Measurements from ENCODE around the gene PCSK6.
"Not testable (repeated sequence)": the region's sequence is repeated elsewhere in the genome, so short reads cannot be mapped to it uniquely, and the experiment has no call there.

The PCSK6 gene

GRCh38 chr15:101458908-101459578 lies 30.5 kb downstream of the PCSK6 start:
- no peak for DNase-seq

DNA sequence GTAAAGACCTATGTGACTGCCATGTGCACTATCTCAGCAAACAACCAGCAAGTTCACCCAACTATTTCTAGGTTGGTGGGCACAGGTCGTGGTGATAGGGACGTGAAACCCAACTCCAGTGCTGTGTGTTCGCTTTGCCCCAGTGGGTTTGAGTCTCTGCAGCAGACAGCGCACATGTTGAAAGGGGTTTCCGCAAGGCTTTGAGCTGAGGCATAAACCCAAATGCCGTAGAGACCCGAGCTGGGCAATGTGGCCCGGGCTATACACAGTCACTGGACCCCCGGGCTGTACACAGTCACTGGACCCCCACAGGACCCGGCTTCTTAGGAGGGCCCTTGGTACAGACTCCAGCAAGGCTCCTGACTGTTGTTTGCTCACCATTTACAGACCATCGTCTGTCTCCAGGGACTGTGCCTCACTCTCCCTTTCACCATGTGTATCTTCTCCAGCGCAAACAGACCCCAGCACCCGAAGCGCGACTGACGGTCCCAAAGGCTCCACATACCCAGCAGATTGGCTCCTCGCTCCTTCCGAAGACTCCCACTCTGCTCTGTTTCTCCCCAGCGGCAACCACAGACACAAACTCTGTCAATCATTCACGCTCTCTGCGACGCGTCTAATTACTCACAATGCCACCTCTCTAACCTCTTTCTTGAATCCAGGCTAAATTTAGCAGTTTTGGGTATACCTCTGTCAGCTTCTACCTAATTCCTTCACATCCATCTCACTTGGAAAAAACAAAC lies 31.2 kb downstream of the PCSK6 start:
- no peak for DNase-seq

DNA sequence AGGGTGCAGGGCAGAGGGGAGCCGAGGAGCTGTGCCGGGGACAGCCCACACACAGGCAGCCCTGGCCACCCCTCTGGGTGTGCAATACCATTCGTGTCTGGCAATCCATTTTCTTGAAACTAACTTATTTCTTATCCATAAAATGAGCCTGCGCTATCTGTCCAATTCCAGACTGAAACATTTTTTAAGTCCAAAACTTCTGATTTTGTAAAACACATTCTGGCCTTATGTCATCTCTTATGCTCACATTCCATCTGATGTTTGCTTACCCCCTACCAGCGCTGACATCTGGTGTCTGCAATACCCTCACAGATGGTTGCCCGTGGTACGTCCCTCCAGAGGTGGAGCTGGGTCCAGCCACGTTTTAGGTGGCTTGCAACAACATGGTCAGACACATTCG lies 31.8 kb downstream of the PCSK6 start:
- no peak for DNase-seq

DNA sequence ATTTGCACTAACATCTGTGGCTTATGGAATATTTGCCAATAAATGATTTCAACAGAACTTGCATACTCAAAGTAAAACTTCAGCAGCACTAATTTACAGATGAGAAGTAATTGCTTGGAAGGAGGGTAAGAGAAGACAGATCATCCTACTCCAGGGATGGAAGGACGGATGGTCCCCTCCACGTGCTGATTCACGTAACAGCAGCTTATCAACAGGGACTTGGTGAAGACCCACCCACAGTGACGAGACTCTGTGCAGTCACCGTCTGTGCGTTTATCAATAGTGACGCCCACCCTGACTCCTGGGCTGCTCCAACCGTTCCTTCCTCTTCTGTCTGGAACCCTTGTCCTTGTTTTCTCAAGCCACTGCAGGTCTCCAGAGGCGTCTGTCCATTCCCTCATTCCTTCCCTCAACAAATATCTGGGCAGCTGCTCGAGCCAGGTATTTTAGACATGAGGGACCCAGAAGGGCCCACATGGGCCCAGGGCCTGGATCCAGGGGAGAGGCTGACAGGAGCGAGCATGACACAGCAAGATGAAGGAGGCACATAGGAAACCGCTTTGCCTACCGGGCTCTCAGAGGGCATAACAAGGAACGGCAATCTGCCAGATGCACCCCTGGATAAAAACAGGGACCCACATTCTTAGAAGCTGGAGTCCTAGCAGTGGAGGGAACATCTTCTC lies 33.3 kb downstream of the PCSK6 start:
- DNase-seq: peak; percentile 67

DNA sequence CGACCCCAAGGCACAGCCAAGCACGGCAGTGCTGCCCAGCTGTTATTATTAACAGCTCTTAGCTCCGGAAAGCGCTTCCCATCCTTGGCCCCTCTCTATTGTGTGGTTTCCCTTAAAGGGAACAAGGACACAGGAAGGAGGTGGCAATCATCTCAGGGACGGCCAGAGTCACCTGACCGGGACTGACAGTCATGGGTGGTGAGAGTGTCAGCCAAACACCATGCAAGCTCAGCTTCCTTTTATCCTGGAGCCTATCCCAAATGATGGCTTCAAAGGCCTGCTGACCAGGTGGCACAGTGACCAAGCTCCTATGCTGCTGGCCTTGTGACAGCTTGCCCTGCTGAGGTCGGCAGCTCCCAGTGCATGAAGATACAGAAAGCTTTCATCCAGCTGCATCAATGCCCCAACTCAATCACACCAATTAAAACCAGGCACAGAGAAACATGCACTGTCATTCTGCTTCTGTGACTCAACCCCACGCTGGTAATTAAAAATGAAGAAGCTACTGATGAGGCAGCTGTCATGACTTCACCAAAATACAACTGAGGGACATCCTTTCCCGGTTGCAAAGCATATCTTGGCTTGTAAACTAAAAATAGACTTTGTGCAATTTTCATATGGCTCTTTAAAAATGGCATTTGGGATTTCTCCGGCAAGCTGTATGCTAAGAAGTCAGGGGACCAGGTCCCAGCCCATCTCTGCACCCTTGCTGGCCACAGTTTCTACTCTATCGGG lies 34.0 kb downstream of the PCSK6 start:
- DNase-seq: peak; percentile 81

DNA sequence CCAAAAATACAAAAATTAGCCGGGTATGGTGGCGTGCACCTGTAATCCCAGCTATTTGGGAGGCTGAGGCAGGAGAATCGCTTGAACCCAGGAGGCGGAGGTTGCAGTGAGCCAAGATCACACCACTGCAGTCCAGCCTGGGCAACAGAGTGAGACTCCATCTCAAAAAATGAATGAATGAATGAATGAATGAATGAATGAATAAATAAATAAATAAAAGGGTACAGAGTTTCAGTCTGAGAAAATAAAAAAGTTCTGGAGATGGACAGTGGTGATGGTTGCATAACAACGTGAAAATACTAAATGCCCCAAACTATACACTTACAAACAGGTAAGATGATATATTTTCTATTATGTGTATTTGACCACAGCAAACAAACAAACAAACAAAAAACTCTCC lies 34.7 kb downstream of the PCSK6 start:
- DNase-seq: not testable (repeated sequence)

DNA sequence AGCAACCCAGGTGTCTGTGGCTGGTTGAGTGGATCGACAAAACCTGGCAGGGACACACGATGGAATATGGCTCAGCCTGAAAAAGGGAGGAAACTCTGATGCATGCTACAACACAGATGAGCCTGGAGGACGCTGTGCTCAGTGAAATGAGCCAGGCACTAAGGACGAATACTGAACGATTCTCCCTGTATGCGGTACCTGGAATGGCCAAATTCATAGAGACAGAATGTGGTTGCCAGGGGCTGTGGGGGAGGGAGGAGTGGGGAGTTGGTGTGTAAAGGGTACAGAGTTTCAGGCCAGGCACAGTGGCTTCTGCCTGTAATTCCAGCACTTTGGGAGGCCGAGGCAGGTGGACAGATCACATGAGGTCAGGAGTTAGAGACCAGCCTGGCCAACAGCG lies 35.1 kb downstream of the PCSK6 start:
- no peak for DNase-seq

DNA sequence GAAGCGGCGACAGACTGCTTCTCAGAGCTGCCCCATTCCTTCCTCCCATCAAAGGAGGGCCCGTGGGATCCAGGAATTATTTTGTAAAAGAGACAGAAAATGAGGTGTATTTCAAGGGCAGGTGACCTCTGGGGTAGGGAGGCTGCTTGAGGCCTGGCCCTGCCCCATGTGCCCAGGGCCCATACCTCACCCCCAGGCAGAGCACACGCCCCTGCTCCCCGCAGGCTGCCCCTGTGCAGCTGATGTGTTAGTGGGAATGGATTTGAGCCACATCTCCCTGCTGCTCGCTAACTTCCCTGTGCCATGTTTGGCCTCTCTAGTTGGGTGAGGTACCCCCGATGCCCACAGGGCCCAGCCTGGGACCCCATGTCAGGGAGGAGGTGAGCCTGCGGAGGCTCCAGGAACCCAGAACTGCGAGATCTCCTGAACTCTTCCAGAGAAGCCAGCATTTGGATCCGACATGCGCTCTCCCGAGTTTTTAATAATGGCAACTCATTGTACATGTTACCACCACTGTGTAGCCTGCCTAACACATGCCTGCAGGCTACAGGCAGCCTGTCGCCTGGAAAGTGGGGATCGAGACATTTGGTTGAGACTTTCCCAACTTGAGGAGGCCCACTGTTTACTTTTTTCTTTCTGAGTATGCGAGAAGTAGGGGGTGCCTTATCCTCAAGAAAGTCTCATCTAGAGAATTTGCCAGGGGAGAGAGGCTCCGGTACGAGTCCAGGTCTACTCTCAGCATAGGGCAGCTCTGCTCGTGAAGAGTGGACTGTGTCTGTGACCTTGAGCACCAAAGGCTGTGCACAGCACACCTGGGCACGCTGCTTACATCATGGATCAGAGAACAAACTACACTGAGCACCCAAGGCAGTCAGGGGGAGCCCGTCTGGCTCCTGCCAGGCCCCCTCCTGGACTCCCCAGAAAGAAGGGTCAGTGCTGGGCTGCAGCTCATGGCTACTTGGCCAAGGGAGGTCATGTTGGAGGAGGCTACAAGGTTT lies 36.1 kb downstream of the PCSK6 start:
- no peak for DNase-seq

DNA sequence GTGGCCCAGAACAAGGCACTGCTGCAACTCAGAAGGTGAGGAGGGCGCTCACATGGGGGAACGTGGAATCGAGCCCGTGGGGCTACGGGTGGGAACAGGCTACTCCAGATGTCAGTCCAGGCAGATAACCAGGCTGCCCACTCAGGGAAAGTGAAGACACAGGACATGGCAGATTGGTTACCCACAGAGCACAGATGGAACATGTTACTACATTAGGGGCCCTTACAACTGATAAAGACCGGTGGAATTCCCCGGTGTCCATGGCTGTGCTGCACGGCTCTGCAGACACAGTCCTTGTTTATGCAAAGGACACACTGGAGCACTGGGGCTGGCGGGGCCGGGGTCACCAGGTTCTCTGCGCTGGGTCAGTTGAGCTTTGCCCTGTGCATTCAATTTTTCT lies 36.9 kb downstream of the PCSK6 start:
- peak; percentile 63 for DNase-seq

- DNase-seq: no peak
Observed at GRCh38 chr15:101451846-101452245, 37.7 kb downstream of the PCSK6 start.

GRCh38 chr15:101451266-101451799 lies 38.2 kb downstream of the PCSK6 start:
- peak; percentile 98 for DNase-seq

DNA sequence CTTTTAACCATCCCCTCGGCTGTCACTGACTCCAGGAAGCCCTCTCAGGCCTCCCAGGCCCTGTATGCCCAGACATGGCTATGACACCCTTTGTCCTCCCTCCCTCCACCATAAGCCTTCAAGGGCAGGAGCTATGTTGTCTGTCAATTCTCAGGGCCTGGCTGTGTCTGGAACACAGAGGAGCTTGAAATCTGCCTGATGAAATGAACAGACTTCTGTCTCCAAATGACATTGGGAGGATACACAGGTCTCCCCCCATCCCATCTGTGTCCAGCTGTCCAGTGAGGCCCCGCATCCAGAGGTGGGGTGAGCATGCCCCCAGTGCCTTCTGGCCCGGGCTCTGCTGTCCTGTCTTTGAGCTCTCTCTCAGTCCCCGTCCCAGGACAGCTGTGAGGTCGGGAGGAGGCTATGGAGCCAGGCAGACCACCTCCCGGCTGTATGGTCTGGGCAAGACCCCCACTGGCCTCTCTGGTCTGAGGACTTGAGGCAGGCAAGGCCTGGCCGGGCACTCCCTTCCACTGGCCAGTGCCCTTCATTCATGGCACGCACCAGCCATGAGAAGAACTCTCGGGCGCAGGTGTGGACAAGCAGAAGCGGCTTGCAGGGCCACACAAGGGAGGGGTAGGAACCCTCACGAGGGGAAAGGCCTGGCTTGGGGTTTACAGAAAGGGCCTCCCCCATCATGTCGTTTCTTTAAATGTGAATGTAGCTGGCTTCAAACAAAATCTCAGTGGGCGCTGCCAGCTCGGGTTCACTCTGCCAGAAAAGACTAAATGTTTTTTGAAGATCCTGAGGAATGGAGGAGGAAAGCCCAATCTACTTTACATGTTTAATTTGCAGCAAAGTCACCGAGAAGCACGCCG lies 38.9 kb downstream of the PCSK6 start:
- DNase-seq: no peak

GRCh38 chr15:101449471-101450402 lies 39.8 kb downstream of the PCSK6 start:
- DNase-seq: no peak

- no peak for DNase-seq
Observed at GRCh38 chr15:101448336-101448735, 41.2 kb downstream of the PCSK6 start.

GRCh38 chr15:101447561-101448071 lies 41.9 kb downstream of the PCSK6 start:
- no peak for DNase-seq

DNA sequence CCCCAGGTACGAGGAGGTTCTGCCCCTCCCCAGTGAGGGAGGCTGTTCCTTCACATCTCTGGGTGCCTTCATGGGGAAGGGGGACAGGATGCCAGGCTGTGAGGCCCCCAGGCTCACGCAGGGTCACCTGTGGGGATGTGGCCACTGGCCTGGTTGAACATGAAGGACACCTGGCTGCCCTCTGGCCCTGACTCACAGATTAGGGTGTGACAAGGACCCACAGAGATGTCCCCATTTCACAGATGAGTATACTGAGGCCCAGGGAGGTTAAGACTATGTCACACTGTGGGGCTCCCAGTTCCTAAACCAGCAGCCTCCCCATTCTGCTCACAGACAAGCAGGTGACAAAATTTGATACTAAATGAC lies 42.4 kb downstream of the PCSK6 start:
- DNase-seq: no peak

- DNase-seq: peak; percentile 14
Observed at GRCh38 chr15:101446518-101447167, 42.9 kb downstream of the PCSK6 start.

- DNase-seq: peak; percentile 60
Observed at GRCh38 chr15:101445562-101446517, 43.7 kb downstream of the PCSK6 start.

Measured in hematopoietic multipotent progenitor cell treated with erythropoietin and hydrocortisone succinate and interleukin-3 and kit ligand, for 4 days (in vitro differentiated cells).